Measurements from ENCODE around the gene KBTBD12. TPM values are rescaled to one million over a fixed set of nuclear protein-coding genes. Genes with fewer than 3 reads are reported as not detected.

The KBTBD12 gene
- total RNA-seq, 4 donors from 2014 or later: 16.0 to 28.7 (median 22.1) TPM

GRCh38 chr3:127991251-127991650 lies 76.2 kb downstream of the KBTBD12 start:
- intact Hi-C loops (cut with DNase I; ENCODE audit: low total_unique reads) (no loop called here), in situ Hi-C loops (cut with MboI; ENCODE audit: low sequenced_read_pairs in 4 of 4) (no loop called here)
- peaks cover 19 to 25% of the 10 kb centered on the region in 2 donors for H3K4me1 ChIP-seq
- ATAC-seq: no peak
- H3K27ac ChIP-seq: peak overlapping the region in 1 of 4 donors; percentile 74
- H3K4me3 ChIP-seq: no peak overlapping the region
- no peaks in the 10 kb centered on the region for H3K27me3 ChIP-seq
- TF ChIP-seq CTCF (IDR thresholded peaks at IDR 0.05 in 4 of 5, conservative IDR thresholded peaks at IDR 0.05 in 1 of 5) (no peak), POLR2A (IDR thresholded peaks at IDR 0.05) (no peak)
- no peak for DNase-seq
- H3K36me3 ChIP-seq: no peaks in the 10 kb centered on the region
- H3K9me3 ChIP-seq: no peaks in the 10 kb centered on the region

GRCh38 chr3:127991681-127992080 lies 76.6 kb downstream of the KBTBD12 start:
- in situ Hi-C loops (cut with MboI; ENCODE audit: low sequenced_read_pairs in 4 of 4): no loop called here

GRCh38 chr3:127992127-127992526 lies 77.1 kb downstream of the KBTBD12 start:
- ATAC-seq (no peak), DNase-seq (no peak)
- in situ Hi-C loops (cut with MboI; ENCODE audit: low sequenced_read_pairs in 4 of 4) (no loop called here), intact Hi-C loops (cut with DNase I; ENCODE audit: low total_unique reads) (no loop called here)
- no peak overlapping the region for H3K4me3 ChIP-seq
- H3K27ac ChIP-seq: no peak overlapping the region
- H3K36me3 ChIP-seq: no peaks in the 10 kb centered on the region
- H3K27me3 ChIP-seq: no peaks in the 10 kb centered on the region
- peaks cover 13 to 26% of the 10 kb centered on the region in 2 donors for H3K4me1 ChIP-seq
- no peaks in the 10 kb centered on the region for H3K9me3 ChIP-seq
- TF ChIP-seq POLR2A (IDR thresholded peaks at IDR 0.05): no peak
- no peak for TF ChIP-seq CTCF (IDR thresholded peaks at IDR 0.05 in 4 of 5, conservative IDR thresholded peaks at IDR 0.05 in 1 of 5)

More at GRCh38 chr3:127991681-127992080, 76.6 kb downstream of the KBTBD12 start:
- H3K4me3 ChIP-seq: no peak overlapping the region
- no peaks in the 10 kb centered on the region for H3K36me3 ChIP-seq
- TF ChIP-seq POLR2A (IDR thresholded peaks at IDR 0.05) (no peak), CTCF (IDR thresholded peaks at IDR 0.05 in 4 of 5, conservative IDR thresholded peaks at IDR 0.05 in 1 of 5) (no peak)
- no peak overlapping the region for H3K27ac ChIP-seq
- peaks cover 17 to 25% of the 10 kb centered on the region in 2 donors for H3K4me1 ChIP-seq
- intact Hi-C loops (cut with DNase I; ENCODE audit: low total_unique reads): no loop called here
- no peak for DNase-seq
- no peak for ATAC-seq
- H3K9me3 ChIP-seq: no peaks in the 10 kb centered on the region
- no peaks in the 10 kb centered on the region for H3K27me3 ChIP-seq

- H3K36me3 ChIP-seq: no peaks in the 10 kb centered on the region
- in situ Hi-C loops (cut with MboI; ENCODE audit: low sequenced_read_pairs in 4 of 4) (no loop called here), intact Hi-C loops (cut with DNase I; ENCODE audit: low total_unique reads) (no loop called here)
- H3K4me3 ChIP-seq: no peak overlapping the region
- H3K9me3 ChIP-seq: no peaks in the 10 kb centered on the region
- ATAC-seq (no peak), DNase-seq (no peak)
- TF ChIP-seq CTCF (IDR thresholded peaks at IDR 0.05 in 4 of 5, conservative IDR thresholded peaks at IDR 0.05 in 1 of 5) (no peak), POLR2A (IDR thresholded peaks at IDR 0.05) (no peak)
- H3K4me1 ChIP-seq: peaks cover 12 to 26% of the 10 kb centered on the region in 2 donors
- H3K27me3 ChIP-seq: no peaks in the 10 kb centered on the region
- H3K27ac ChIP-seq: no peak overlapping the region
Observed at GRCh38 chr3:127994011-127994410, 79.0 kb downstream of the KBTBD12 start.

- Histone ChIP-seq H3K4me1 (peaks cover 0 to 17% of the 10 kb centered on the region in 2 donors), H3K27ac (no peak overlapping the region), H3K36me3 (no peaks in the 10 kb centered on the region), H3K9me3 (no peaks in the 10 kb centered on the region), H3K27me3 (no peaks in the 10 kb centered on the region), H3K4me3 (no peak overlapping the region)
- TF ChIP-seq POLR2A (IDR thresholded peaks at IDR 0.05): no peak
- TF ChIP-seq CTCF (IDR thresholded peaks at IDR 0.05 in 4 of 5, conservative IDR thresholded peaks at IDR 0.05 in 1 of 5): no peak
- intact Hi-C loops (cut with DNase I; ENCODE audit: low total_unique reads) (no loop called here), in situ Hi-C loops (cut with MboI; ENCODE audit: low sequenced_read_pairs in 4 of 4) (no loop called here)
- DNase-seq (no peak), ATAC-seq (no peak)
Observed at GRCh38 chr3:127997016-127997415, 82.0 kb downstream of the KBTBD12 start.

All from gastrocnemius medialis (tissue), 4 donors.